Testis (tissue), 2 donors: ENCODE measurements around the gene IL16.

ENCODE experiments used
- POLR2A ChIP-seq: fragments of 450-650 bp; IDR thresholded peaks from one replicate; pipeline ENCODE4 v1.6.1; 2017; ENCODE audit warnings: antibody characterized with exemption, mild to moderate bottlenecking, moderate library complexity
- TF ChIP-seq, protein P1 (sequence below), 3 experiments: fragments of 450-650 bp in 2 of 3; fragments of 200-600 bp in 1 of 3; sonication (generic) in 1 of 3; IDR thresholded peaks; one replicate each; pipeline ENCODE4 v1.5.1; 2016 to 2019; ENCODE audit warnings: antibody characterized with exemption in 3 of 3, mild to moderate bottlenecking in 2 of 3, moderate library complexity in 1 of 3

DNA sequence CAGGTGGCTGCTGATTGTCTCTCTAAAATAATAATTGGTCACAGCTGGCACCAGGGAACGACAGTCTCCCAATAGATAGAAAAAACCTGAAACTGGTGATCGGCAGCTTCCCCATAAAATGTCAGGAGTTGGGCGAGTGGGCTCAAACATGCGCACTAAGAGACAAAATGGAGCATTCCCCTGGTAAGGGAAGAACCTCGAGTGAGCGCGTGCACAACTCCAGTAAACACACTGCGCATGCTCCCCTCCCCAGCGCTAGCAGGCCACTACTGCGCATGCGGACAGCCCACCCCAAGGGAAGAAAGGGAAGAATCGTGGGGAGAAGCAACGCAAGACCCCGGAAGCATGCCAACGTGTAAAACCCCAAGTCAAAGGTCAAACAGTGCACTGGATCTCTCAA lies 134.9 kb downstream of the IL16 start:
- no peak for TF ChIP-seq POLR2A
- TF ChIP-seq, protein P1, sequence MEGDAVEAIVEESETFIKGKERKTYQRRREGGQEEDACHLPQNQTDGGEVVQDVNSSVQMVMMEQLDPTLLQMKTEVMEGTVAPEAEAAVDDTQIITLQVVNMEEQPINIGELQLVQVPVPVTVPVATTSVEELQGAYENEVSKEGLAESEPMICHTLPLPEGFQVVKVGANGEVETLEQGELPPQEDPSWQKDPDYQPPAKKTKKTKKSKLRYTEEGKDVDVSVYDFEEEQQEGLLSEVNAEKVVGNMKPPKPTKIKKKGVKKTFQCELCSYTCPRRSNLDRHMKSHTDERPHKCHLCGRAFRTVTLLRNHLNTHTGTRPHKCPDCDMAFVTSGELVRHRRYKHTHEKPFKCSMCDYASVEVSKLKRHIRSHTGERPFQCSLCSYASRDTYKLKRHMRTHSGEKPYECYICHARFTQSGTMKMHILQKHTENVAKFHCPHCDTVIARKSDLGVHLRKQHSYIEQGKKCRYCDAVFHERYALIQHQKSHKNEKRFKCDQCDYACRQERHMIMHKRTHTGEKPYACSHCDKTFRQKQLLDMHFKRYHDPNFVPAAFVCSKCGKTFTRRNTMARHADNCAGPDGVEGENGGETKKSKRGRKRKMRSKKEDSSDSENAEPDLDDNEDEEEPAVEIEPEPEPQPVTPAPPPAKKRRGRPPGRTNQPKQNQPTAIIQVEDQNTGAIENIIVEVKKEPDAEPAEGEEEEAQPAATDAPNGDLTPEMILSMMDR (IDR thresholded peaks at IDR 0.05), result no peak
